Aorta (tissue), 5 donors: Measurements from ENCODE around the gene LSM6. TPM values are rescaled to one million over a fixed set of nuclear protein-coding genes. Genes with fewer than 3 reads are reported as not detected.

ENCODE experiments used
- ATAC-seq: fragments of 200-7000 bp; cut with Tn5 transposase; one replicate; pipeline ENCODE4 v1.9.1; 2022; ENCODE audit warnings: moderate library complexity; ENCODE audit not compliant: low FRiP score
- DNase-seq, 2 donors: peaks; one replicate each; pipeline ENCODE4 v3.0.0-alpha.2; 2020
- H3K27ac ChIP-seq, 2 donors: one replicate each; pipeline ENCODE4 v1.5.1; 2013; ENCODE audit warnings: low read length in 2 of 2, mild to moderate bottlenecking in 2 of 2, moderate library complexity in 2 of 2, control low read depth in 1 of 2, inconsistent platforms in 1 of 2, low read depth in 1 of 2
- H3K27me3 ChIP-seq, 2 donors: one replicate each; pipeline ENCODE4 v1.6.1; 2013; ENCODE audit warnings: control low read depth in 1 of 2, low read length in 1 of 2, mild to moderate bottlenecking in 1 of 2, moderate library complexity in 1 of 2; ENCODE audit not compliant: insufficient read depth in 2 of 2, control insufficient read depth in 1 of 2
- H3K36me3 ChIP-seq, 2 donors: one replicate each; pipeline ENCODE4 v1.6.1; 2013; ENCODE audit warnings: control low read depth in 1 of 2, low read length in 1 of 2, mild to moderate bottlenecking in 1 of 2; ENCODE audit not compliant: insufficient read depth in 2 of 2, control insufficient read depth in 1 of 2
- H3K4me1 ChIP-seq, 2 donors: one replicate each; pipeline ENCODE4 v1.6.1; 2013; ENCODE audit warnings: low read length in 2 of 2, control low read depth in 1 of 2, mild to moderate bottlenecking in 1 of 2, moderate library complexity in 1 of 2; ENCODE audit not compliant: insufficient read depth in 2 of 2, control insufficient read depth in 1 of 2
- H3K4me3 ChIP-seq, 2 donors: one replicate each; pipeline ENCODE4 v1.5.1; 2013; ENCODE audit warnings: low read length in 2 of 2, control low read depth in 1 of 2, mild to moderate bottlenecking in 1 of 2
- H3K9me3 ChIP-seq: one replicate; pipeline ENCODE4 v1.6.1; 2013; ENCODE audit warnings: mild to moderate bottlenecking, low read length; ENCODE audit not compliant: control insufficient read depth
- WGBS, 2 donors: extraction: QIAGEN DNeasy Blood & Tissue Kit; methylation state at CpG; one replicate each; pipeline ENCODE4 v1.1.7; 2013; 5-methylcytosine and 5-hydroxymethylcytosine counted together
- intact Hi-C, 2 donors: fragments of 100-400 bp; cut with DNase I; formaldehyde crosslinking; loops; one replicate each; pipeline versions ENCODE4 v1.14.2 to v1.15.0; 2022
- long read RNA-seq, 2 donors: library from polyadenylated mRNA; unstranded; transcript quantifications; one replicate each; pipeline ENCODE4 v2.0.0, GENCODE V29; 2020 to 2021
- polyA plus RNA-seq, 2 donors: library from polyadenylated mRNA; stranded (reverse); fragments of 200-250 nt; gene quantifications; one replicate each; pipeline ENCODE4 v1.2.3, GENCODE V29; 2013
- total RNA-seq, 2 donors: library from RNA; stranded (reverse); fragmentation: NEBNext Ultra II Directional; extraction: Animal tissue kit (Norgen Biotek cat#: 25700); gene quantifications; one replicate each; pipeline ENCODE4 v1.2.1, GENCODE V29; 2021
- donor health status: healthy with polysubstance abuse.
- donor health status: Bipolar disorder and iron deficiency.
- donor health status: DM: no; HTN: no; CAD: no.
- donor health status: DM: no; HTN: no; CAD: no.
- donor health status: DM: yes; HTN: yes; CAD: no.

The LSM6 gene
- total RNA-seq (10 to 100 TPM; 19.9 to 25.8 TPM), polyA plus RNA-seq (10 to 100 TPM; 30.2 to 35.1 TPM)
- long read RNA-seq, donor 1, transcript LSM6-204 (5 exons, 549 nt) = major isoform, 5 of 16 reads
- long read RNA-seq, donor 1, partial matches to known transcripts = 0 of 16 reads
- long read RNA-seq, donor 1, other reads (novel, unspliced or antisense) = 4 of 16 reads
- long read RNA-seq, donor 2, transcript LSM6-201 (4 exons, 2,259 nt) = major isoform, 7 of 13 reads
- long read RNA-seq, donor 2, partial matches to known transcripts = 1 of 13 reads
- long read RNA-seq, donor 2, other reads (novel, unspliced or antisense) = 3 of 13 reads

DNA sequence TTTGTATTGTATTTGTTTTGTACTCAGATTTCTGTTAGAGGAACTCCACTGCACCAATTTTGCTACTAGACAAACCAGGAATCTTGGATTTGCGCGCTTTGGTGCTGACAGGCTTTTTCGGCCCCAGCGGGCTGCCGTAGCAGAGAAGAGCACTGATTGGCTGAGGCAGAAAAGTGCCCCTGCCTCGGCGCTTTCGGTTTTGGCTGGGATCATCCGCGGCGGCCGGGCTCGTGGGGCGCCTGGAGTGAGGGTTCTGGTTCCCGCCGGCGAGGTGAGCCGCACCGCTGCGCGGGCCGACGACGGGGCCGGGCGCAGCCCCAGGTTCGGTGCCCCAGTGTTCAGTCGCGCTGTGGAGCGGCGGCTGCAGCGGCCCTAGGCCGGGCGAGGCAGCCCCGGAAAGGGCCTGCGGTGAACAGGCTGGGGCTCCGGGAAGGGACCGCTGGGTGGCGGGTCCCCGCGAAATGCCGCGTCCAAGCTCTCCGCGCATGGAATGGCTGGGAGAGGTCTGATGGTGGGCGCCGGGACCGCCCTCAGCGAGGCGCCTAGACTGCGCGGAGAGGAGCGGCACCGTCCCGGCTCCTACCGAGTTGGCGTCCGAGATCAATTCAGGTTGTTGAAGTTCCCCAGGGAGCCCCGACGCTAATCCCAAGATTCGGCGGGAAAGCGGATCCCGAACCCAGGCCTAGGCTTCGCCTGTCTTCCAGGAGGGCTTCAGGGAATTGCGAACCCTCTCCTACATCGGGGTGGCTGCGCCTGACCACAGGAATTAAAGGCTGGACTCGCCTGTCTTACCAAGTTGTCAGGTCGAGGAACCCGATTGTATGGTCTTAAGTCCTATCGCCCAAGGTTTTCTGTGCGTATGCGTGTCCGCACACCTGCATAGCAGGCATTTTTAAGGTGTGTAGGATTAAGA lies at the start of gene LSM6:
Gene LSM6, plus strand, starts transcription at position 178 of the 913 bp plus-strand sequence. CDS start 7,204 bp downstream, outside the sequence.
- Histone ChIP-seq H3K4me1 (peaks cover 2 to 9% of the 10 kb centered on the region in 2 donors), H3K27me3 (no peaks in the 10 kb centered on the region), H3K4me3 (peak within 1 kb of the TSS; percentile 70 to 84), H3K36me3 (no peaks in the 10 kb centered on the region), H3K27ac (peak within 1 kb of the TSS; percentile 45 to 65), H3K9me3 (no peaks in the 10 kb centered on the region)
- 0 to 1% methylated on average over 64 to 75 of the region's 75 CpGs for WGBS, 2 donors
- DNase-seq (peak; percentile 92 to 94), ATAC-seq (peak; percentile 96)
- intact Hi-C loops = loop anchor here in 1 of 2 donors (10.0 kb wide), 2 partner anchors 121 to 331 kb away; no protein-coding TSS in a partner anchor

DNA sequence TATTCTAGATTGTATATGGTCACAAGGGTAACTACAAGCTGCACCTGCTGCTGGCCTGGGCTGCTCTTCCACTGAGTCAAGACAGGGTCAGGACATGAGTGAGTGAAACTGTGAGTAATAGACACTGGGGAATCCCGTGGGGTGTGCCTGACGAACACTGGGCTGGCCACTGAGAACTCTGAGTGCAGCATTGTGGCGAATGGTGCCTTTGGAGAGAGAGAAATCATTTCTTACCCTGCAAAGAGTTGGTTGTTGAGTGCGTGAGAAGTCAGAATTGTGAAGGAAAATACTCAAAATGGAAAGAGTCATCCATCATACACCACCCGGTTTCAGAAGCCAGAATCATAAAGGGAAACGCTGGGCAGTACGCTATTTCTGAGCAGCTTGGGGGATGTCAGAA lies 43.1 kb upstream of the LSM6 start:
- Histone ChIP-seq H3K27ac (no peak overlapping the region), H3K36me3 (no peaks in the 10 kb centered on the region), H3K27me3 (no peaks in the 10 kb centered on the region), H3K4me1 (no peaks in the 10 kb centered on the region), H3K4me3 (no peak overlapping the region), H3K9me3 (no peaks in the 10 kb centered on the region)
- ATAC-seq (no peak), DNase-seq (no peak)
- intact Hi-C loops = no loop called here
- WGBS, 2 donors = 55 to 68% methylated on average over 7 of the region's 7 CpGs

DNA sequence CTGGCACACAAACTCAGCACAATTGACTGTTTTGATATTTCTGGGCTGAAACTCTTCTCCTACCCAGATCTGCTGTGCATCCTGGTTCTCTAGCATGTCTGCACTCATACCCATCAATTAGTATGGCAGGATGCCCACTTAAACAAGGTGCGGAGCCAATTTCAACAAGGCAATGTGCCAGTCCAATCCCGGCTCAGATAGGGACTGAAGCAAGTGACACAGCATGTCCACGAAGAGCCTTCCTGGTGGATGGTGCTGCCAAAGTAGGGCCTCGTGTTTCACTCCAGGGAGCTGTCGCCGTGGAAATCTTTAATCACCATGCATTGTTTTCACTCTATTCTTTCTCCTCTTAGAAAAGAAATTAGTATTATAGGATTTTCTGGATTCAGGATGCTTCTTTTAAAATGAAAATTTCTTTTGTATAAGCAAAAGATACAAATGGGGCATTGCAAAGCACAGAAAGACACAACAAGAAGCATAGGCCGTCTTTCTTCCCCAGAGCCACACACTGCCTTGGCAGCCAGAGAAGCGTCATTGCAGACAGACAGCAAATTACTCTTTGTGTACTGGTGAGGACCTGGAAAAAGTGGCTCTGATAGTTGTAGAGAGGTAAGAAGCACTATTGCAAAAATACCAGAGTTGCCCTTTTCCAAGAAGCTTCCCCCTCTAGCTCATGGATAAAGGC lies 40.6 kb upstream of the LSM6 start:
- intact Hi-C loops = no loop called here
- Histone ChIP-seq H3K36me3 (no peaks in the 10 kb centered on the region), H3K4me3 (no peak overlapping the region), H3K9me3 (no peaks in the 10 kb centered on the region), H3K27ac (no peak overlapping the region), H3K4me1 (no peaks in the 10 kb centered on the region), H3K27me3 (no peaks in the 10 kb centered on the region)
- WGBS, 2 donors = 31 to 36% methylated on average over 8 of the region's 8 CpGs
- DNase-seq (no peak), ATAC-seq (peak; percentile 47)

DNA sequence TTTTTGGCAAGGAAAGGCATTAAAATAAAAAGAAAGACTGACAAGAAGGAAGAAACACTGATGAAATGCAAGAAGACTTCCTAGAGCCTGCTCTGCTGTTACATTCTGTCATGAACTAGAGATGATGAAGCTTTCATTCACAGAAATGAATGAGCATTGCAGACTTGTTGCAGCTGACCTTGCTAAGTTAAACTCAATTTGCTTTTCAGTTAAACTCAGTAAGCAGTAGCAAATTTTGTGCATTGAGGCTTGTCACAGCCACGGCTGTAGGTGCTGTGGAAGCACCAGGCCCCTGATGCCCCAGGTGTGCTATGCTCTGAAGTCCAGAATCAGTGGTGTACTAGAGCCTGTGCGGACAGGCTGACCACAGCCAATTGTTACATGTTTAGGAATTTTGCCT lies 39.6 kb upstream of the LSM6 start:
- H3K4me3 ChIP-seq = no peak overlapping the region
- no peaks in the 10 kb centered on the region for H3K27me3 ChIP-seq
- no peaks in the 10 kb centered on the region for H3K9me3 ChIP-seq
- intact Hi-C loops = no loop called here
- no peaks in the 10 kb centered on the region for H3K4me1 ChIP-seq
- H3K36me3 ChIP-seq = no peaks in the 10 kb centered on the region
- WGBS, 2 donors = 95 to 98% methylated on average over 2 of the region's 2 CpGs
- ATAC-seq (no peak), DNase-seq (no peak)
- no peak overlapping the region for H3K27ac ChIP-seq

DNA sequence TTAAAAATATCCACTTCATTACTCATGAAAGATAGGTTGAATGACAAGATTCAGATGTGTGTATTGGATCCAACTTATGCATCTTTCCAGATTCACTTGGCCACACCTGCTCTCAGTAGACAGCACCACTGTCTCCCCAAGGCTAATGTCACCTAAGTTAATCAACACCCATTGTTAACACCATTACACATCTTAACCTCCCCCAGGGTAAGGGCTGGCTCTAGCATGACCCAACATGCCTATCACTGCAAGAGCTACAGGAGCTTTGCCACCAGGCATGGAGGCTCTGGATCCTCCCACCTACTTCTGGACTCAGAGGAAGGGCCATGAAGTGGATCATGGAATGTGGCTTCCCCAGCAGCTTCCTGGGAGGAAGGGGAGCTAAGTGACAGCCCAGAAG lies 32.8 kb upstream of the LSM6 start:
- Histone ChIP-seq H3K4me1 (no peaks in the 10 kb centered on the region), H3K4me3 (no peak overlapping the region), H3K9me3 (peaks cover 4% of the 10 kb centered on the region), H3K27me3 (no peaks in the 10 kb centered on the region), H3K36me3 (no peaks in the 10 kb centered on the region), H3K27ac (no peak overlapping the region)
- ATAC-seq (no peak), DNase-seq (no peak)
- intact Hi-C loops = no loop called here

DNA sequence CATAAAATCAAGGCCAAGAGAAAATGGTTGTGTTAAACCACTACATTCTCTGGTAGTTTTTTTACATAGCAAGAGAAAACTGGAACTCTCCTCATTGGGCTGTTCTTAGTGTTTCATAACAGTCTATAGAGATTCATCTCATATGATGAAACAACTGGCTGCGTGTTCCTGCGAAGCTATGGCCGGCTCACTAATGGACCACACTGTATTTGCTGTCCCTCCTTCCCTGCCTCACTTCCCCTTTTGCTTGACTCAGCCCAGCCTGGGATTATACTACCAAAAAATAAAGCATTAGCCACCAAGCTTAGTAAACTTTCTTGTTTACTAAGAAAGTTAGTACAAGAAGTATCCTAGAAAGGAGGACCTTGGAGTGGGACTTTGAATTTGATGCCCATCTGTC lies 31.6 kb upstream of the LSM6 start:
- intact Hi-C loops = no loop called here
- Histone ChIP-seq H3K36me3 (no peaks in the 10 kb centered on the region), H3K27me3 (no peaks in the 10 kb centered on the region), H3K4me1 (no peaks in the 10 kb centered on the region), H3K4me3 (no peak overlapping the region), H3K27ac (no peak overlapping the region), H3K9me3 (peaks cover 4% of the 10 kb centered on the region)
- WGBS, 2 donors = 91 to 97% methylated on average over 3 of the region's 3 CpGs
- DNase-seq (no peak), ATAC-seq (no peak)

DNA sequence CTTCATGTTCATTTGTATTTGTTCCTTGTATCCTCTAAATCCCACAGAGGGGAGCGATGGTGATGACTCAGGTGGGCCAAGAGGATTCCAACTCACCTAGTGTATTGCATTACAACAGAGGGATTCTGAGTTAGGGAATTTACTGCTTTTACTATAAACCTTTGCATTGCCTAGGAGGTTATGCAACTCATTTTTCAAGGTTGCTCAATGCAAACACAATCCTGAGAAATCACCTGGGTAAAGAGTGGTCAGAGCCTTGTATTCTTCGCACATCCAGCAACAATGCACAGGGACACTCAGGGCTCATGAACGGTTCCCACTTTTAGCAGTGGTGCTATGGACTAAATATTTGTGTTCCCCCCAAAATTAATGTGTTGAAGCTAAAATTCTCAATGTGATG lies 28.6 kb upstream of the LSM6 start:
- intact Hi-C loops = no loop called here
- Histone ChIP-seq H3K9me3 (peaks cover 4% of the 10 kb centered on the region), H3K4me1 (no peaks in the 10 kb centered on the region), H3K36me3 (no peaks in the 10 kb centered on the region), H3K27ac (no peak overlapping the region), H3K27me3 (no peaks in the 10 kb centered on the region), H3K4me3 (no peak overlapping the region)
- ATAC-seq = no peak
- DNase-seq = no peak
- 92 to 95% methylated on average over 3 of the region's 3 CpGs for WGBS, 2 donors

DNA sequence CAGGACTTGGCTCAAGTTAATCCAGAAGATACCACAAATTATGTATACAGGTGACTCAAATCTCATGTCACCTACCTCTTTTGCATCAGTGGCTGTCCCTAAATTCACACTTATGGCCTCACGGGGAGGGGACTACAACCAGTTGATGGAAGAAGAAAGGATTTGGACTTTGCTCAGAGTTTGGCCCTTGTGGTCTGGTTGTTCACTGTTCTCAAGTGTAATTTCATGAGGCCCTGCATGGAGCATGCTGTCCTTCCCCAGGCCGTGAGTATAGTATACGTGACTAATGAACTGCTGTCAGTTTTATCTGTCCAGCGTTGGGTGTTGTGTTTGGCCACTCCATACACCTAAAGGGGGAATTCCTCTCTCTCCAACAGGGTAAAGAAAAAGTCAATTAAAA lies 27.5 kb upstream of the LSM6 start:
- no peak for DNase-seq
- no peaks in the 10 kb centered on the region for H3K36me3 ChIP-seq
- no peak overlapping the region for H3K4me3 ChIP-seq
- H3K27me3 ChIP-seq = no peaks in the 10 kb centered on the region
- H3K27ac ChIP-seq = no peak overlapping the region
- no peak for ATAC-seq
- H3K4me1 ChIP-seq = no peaks in the 10 kb centered on the region
- intact Hi-C loops = no loop called here
- WGBS, 2 donors = 59 to 64% methylated on average over 4 of the region's 4 CpGs
- peaks cover 4% of the 10 kb centered on the region for H3K9me3 ChIP-seq
